Brain pericyte (primary cell): ENCODE results near the gene DEK.

Experiments
- DNase-seq: peaks from one replicate; pipeline ENCODE4 v3.0.0-alpha.2; 2012; ENCODE audit warnings: low read depth, low spot score

Gene DEK

DNA sequence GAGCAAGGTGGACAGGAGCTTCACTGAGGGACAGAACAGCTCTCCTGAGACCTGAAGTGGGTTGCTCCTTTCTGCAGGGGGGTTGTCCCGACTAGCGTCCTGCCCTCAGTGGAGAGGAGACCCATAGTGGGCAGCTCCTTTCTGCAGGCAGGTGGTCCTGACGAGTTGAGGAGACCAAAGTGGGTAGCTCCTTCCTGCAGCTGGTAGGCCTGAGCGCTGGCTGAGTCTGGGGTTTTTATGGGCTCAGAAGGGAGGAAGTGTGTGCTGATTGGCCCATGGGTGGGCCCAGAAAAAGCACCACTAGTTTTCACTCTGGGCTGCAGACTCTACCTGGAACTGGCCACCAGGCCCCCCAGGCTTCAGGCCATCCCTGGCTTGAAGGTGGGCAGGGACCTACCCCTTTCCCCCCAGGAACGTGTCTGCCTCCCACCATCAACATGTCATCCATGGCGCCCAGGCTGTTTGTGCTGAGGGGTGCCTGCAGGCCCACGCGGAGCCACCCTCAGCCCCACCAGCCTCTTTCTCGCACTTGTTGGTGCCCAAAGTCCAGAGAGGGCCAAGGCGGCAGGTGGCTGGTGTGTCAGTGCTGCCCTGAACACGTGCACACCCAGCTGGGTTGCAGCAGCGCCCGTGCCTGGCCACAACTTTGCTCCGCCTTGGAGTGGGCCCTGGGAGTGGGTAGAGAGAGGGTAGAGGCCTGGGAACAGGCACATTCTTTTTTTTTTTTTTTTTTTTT, 1.6 kb upstream of the DEK start:
- DNase-seq, result no peak

DNA sequence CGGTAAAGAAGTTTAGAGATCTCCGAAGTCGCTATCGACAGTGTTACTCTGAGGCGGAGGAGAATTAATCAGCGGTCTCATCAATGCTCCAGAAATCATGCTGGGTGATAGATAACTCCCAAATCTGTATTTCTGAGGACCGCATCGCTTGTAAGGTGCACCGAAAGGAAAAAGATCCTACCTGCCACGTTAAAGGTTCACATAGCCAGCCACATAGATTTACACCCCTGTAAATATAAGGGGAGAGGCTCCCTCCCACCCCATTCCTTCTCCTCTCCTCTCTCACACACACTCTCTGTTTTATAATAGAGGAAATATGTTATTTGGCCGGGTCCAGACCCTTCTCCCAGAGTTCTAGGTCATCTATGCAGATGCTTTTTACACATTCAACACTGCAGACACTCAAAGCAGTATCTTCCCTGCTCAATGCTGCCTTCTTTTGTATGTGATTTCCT, 620 bp upstream of the DEK start:
- no peak for DNase-seq

DNA sequence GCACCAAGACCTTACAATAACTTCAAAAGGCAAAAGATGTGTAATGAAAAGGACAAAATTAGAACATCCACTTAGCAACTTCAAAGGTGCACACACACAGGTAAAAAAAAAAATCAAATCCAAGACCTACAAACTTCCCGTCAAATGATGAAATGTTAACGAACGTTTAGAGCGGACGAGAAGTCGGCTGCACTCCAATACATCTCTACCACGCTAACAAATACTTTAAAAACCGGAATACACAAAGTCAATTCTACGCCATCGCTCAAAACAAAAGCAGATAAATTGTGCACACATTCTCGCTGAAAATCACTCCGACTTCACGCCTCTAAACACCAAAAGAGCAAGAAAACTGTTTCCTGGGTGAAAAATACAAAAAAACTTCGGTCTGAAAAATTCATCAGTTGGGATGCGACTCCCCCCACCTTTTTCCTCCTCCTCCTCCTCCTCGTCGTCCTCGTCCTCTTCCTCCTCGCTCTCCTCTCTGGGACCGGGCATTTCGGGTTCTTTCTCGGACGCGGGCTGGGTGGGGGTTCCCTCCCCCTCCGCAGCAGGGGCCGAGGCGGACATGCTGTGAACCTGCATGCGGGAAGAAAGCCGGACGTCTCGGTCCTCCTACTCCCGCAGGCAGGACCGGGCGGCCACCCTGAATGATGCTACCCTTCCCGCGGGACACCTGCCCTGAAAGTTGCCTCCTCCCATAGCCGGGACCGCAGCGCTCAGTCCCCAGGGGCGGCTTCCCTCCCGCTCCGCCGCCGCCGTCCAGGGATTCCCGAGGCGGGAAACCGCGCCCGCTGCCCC, 712 bp downstream of the DEK start:
- no peak for DNase-seq

DNA sequence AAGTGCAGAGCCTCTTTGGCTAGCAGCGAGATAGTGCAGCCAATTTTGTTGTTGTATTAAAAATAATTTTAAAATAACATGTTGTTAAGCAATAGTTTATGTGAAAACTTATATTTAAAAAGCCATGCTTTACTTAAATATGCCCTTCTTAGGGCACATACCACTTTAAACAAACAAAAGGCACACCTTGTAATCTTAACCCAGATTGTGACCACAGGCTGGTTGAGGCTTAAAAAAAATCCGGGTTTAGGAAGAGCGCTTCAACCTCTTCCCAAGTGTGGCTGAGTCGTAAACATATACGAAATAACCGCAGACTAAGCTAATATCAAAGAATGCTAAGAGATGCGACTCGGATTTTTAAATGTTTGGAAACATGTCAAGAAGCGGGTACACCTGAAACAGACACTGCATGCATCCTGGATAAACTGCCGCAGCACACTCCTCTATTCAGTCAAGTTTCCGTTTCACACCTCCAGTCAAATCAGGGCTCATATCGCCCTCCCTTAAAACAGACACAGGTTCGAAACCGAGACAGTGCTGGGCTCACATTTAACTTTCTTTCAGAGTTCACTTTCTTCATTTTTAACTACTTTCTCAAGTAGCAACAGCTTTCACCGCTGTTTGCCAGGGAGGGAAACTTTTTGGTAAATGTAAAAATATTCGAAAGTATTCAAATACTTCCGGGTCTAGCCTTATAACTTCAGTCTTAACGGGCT, 1.5 kb downstream of the DEK start:
- no peak for DNase-seq

DNA sequence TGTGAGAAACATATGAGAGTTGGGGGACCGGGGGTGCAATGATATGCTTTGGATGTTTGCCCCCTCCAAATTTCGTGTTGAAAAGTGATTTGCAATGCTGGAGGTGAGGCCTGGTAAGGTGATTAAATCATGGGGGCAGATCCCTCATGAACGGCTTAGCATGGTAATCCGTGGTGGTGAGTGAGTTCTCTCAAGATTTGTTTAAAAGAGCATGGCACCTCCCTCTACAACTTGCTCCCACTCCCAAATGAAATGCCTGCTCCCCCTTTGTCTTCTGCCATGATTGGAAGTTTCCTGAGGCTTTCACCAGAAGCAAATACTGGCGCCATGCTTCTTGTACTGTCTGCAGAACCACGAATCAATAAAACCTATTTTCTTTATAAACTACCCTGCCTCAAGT, 2.5 kb downstream of the DEK start:
- DNase-seq, result no peak

DNA sequence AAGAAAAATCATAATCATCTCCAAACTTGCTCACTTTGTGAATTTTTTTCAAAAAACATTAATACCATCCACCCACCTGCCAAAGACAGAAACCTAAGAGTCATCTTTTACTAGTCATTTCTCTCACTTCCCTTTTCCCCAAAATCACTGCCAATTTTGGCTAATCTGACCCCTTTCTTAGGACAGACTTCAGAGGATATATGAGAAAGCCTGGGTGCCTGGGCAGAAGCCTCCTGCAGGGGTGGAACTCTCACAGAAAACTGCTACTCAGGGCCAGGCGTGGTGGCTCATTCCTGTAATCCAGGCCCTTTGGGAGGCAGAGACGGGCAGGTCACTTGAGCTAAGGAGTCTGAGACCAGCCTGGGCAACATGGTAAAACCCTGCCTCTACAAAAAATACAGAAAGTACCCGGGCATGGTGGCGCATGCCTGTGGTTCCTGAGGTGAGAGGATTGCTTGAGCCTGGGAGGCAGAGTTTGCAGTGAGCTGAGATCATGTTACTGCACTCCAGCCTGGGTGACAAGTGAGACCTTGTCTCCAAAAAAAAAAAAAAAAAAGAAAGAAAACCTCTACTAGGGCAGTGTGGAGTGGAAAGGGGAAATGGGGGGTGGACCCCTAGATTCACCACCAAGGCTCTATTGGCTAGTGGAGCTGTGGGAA, 3.8 kb downstream of the DEK start:
- DNase-seq, result no peak

DNA sequence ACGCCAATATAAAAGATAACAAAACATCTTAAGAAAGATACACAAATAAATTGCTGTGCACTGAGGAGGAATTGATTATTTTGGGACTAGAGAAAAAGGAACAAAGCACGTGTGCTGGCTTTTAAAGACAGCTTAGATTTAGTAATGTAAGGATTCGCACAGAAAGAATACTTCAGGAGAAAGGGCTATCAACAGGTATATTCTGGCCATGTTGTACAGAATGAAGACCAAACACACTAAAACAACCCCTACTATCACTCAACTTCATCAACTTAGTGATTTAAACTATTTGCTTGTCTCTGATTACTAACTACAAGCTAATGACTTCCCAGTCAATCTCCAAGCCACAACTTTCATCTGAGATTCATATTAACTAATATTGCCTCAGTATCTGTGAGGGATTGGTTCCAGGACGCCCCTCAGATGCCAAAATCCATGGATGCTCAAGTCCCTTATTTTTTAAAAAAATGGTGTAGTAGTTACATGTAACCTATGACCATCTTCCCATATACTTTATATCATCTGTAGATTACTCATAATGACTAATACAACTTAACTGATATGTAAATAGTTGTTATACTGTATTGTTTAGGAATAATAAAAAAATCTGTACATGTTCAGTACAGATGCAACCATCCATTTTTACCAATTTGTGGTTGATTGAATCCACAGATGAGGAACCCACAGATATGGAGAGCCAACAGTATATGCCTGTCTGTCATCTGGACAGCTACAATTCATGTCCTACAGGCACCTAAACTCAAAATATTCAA, 4.5 kb downstream of the DEK start:
- DNase-seq, result no peak

DNA sequence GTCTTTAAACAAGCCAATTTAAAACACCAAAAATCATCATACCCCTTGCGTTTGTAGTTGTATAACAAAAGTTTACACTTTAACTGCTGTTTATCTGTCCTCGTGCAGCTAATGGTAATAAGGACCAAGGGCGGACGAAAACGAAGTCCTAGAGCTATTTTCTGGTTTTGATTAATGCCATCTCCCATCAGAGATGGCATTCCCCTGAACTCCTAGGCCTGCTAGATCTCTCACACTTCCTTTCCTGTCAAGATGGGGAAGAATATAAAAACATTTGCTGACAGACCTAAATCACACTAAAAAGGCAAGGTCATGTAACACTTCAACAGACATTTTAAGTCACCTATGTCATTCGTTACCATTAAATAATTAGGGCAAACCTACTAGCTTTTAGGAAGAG, 9.5 kb downstream of the DEK start:
- no peak for DNase-seq

DNA sequence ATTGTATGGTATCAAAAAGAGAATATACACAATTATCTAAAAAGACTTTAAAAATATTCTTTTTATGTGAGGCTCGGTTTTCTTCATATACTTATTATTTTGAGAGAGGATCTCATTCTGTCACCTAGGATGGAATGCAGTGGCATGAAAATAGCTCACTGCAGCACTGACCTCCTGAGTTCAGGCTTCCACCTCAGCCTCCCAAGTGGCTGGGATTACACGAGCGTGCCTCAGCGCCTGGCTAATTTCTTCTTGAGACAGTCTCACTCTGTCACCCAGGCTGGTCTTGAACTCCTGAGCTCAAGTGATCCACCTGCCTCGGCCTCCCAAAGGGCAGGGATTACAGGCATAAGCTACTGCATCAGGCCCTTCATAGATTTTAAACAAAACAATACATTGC, 10.7 kb downstream of the DEK start:
- no peak for DNase-seq

DNA sequence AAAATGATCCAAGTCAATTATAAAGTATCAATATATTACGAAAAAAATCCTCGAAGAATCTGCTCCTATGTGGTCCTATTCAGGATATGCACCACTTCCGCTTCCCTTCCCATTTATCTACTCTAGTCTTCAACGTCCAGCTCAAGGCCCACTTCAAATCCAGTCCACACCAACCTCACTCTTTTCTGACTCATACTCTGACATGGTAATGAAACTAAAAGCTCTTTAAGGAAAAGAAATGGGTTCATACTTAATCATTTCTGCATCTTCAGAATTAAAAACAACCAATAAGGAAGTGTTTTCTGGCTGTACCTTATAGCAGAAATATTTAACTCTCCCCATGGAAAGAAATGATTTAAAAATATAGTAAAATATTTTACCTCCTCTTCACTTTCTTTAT, 15.1 kb downstream of the DEK start:
- DNase-seq, result no peak

DNA sequence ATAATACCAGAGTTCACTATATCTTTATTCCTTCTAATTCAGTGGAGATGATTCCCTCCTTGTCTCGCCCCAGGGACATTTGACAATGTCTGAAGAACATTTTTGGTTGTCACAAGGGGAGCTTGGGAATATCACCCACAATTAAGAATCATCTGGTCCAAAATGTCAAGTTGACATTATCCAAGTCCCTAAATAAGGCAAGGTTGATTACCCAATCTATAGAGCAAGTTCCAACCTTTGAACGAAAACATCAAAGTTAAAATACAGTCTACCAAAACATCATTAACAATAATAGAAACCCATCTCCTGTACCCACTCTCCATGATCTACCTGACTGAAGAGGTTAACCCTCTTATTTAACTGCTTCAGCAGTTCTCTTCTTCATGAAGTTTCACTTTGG, 15.6 kb downstream of the DEK start:
- DNase-seq, result no peak

DNA sequence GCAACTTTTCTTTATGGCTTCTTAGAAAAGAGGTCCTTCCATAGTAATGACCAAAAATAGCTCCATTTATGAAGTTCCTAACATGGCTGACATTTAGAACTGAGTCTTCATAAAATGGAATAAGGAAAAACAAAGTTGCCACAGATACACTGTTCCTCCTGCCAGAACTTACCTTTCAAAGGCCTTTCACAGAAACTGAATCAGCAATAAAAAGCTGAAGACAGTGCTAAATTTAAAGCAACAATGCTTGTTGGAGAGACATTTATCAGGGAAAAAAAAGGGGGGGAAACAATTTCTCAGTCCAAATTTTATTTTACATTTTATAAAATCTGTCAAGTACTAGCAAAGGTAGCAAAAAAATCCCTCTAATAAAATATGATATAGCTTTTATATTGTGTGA, 17.3 kb downstream of the DEK start:
- DNase-seq, result no peak

DNA sequence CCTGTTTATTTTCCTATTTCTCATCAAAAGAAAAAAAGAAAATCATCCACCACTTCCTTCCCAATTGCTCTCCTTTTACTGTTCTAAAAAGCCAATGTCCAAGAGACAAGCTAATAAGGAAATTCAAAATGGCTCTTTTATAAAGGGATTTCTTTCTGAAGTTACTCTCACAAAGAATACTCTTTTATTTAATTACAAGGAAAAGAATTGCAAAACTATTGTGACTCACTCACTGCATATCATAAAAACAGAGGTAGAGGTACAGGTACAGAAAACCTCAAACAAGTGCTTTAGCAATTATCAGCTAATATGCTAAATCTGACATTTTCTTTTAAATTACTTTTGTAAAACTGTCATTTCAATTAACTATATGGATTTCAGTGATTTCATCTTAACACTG, 18.1 kb downstream of the DEK start:
- DNase-seq, result no peak

DNA sequence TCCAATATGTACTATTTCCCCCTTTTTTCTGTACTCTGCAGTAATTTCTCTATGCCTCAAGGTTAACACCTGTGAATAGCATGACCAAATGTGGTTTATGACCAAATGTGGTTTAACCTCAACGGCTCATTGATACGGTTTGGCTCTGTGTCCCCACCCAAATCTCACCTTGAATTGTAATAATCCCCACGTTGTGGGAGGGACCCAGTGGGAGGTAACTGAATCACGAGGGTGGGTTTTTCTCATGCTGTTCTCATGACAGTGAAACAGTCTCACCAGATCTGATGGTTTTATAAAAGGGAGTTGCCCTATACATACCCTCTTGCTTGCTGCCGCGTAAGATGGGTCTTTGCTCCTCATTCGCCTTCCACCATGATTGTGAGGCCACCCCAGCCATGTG, 18.7 kb downstream of the DEK start:
- no peak for DNase-seq

DNA sequence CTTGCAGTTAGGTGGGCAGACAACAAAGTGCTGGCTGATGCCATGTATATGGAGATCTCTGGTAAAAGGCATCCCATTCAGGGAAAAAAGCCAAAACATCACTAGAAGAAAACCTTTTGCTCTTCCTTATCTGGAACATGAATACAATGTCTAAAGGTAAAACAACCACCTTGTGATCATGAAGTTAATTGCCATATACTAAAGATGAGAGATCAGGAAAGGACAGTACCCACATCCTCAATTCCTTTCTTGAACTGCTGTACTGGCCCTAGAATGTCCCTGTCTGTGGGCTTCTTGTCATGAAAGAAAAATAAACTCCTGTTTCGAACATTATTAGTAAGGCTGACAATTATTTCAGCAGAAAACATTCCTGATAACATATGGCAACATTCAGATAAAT, 19.3 kb downstream of the DEK start:
- no peak for DNase-seq

DNA sequence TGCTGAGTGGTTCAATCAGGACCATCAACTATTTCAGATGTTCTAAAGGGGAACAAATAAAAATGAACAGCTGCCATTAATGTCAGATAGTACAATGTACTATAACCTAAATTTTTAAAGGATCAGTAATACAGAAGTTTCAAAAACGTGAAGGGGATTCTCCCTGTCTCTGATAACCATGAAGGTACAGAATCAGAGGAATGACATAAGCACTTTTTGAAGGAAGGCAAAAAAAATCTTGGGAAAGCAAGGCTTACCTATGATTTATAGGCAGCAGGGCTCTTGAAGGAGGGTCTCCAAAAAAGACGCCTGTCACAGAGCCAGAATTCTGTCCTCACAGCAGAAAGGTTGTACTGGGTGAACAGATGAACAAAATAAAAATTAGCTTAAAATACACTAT, 20.1 kb downstream of the DEK start:
- no peak for DNase-seq

DNA sequence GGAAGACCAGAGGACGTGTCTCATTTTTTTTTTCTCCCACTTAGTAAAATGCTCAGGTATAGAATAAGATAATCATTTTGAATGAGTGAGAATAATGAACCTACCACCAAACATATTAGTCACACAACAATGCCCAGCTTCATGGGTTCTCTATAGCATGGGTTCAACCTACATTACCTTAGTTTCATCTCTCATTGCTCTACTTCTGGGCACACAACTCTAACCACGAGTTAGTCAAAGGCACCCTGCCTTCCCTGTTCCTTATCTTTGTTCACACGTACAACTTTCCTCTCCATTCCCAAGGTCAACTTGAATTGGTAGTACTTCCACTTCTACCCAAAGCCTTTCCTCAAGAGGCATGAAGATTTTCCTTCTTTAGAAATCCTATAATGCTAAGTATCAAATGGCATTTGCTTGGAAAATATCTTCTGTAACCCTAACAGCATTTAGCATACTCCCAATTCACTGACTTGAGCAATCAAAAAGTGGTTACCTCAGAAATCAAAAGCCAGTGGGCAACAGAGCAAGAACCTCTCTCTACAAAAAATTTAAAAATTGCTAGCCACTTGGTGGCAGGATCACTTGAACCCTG, 20.9 kb downstream of the DEK start:
- DNase-seq, result no peak

DNA sequence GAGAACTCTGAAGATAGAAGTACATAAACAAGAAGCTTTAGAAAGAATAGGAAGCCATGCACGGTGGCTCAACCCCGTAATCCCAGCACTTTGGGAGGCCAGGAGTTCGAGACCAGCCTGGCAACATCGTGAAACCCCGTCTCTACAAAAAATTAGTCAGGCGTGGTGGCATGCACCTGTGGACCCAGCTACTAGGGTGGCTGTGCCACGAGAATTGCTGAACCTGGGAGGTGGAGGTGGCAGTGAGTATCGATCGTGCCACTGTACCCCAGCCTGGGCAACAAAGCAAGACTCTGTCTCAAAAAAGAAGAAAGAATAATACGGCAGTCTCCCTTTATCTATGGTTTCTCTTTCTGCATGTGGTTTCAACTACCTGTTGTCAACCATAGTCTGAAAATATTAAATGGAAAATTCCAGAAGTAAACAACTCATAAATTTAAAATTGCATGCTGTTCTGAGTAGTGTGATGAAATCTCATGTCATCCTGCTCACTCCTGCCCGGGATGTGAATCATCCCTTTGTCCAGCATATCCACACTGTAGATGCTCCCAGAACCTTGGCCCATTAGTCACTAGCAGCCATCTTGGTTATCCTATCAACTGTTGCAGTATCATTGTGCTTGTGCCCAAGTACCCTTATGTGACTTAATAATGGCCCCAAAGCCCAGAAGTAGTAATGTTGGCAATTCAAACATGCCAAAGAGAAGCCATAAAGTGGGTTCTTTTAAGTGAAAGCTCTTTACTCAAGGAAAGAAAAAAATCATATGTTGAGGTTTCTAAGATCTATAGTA, 22.1 kb downstream of the DEK start:
- no peak for DNase-seq

DNA sequence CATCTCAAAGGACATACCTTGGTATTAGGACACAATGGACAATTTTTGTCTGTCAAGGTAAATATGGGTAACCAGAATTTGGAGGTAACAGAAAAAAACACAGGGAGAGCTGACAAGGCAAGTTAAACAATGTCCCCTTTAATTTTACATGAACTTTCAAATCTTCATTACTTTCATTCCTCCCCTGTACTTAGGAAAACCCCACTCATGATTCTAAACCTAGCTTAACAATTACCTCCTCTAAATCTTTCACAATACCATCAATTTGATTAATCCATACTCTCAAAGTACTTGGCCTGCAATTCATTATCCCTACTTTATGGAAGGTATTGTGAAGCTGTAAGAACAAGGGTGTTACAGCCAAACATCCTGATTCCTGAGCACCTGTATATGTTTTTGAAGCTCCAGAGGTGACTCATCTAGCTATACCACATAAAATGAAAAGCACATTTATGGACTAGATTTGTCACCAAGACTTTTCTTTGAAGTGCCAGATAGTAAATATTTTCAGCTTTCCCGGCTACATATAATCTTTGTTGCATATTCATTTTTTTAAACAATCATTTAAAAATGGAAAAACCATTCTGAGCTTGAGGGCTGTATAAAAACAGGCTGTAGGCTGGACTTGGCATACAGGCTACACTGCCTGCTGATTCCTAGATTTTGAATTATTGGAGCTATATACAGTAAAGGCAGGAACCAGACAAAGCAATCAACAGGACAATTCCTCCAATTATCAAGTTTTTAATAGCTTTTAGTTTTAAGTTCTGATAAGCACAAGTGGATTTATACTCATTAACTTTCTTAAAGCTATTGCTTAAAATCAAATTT, 22.9 kb downstream of the DEK start:
- DNase-seq, result no peak
